ENCODE measurements around the gene ICAM2.

The ICAM2 gene

GRCh38 chr17:63998721-63999679, 21.4 kb downstream of the ICAM2 start:
- in situ Hi-C loops (cut with MboI; ENCODE audit: low sequenced_read_pairs), result no loop called here

GRCh38 chr17:63998050-63998720, 22.2 kb downstream of the ICAM2 start, which contains the start of gene PRR29:
PRR29 (plus strand) TSS chr17:63998351; CDS start chr17:63998365, 14 bp downstream.
- in situ Hi-C loops (cut with MboI; ENCODE audit: low sequenced_read_pairs), result no loop called here

GRCh38 chr17:63997341-63998048, 22.9 kb downstream of the ICAM2 start:
- in situ Hi-C loops (cut with MboI; ENCODE audit: low sequenced_read_pairs), result no loop called here

GRCh38 chr17:63996430-63997182, 23.8 kb downstream of the ICAM2 start:
- in situ Hi-C loops (cut with MboI; ENCODE audit: low sequenced_read_pairs), result no loop called here

- in situ Hi-C loops (cut with MboI; ENCODE audit: low sequenced_read_pairs), result no loop called here
These were observed 24.8 kb downstream of the ICAM2 start for GRCh38 chr17:63995626-63996025.

- in situ Hi-C loops (cut with MboI; ENCODE audit: low sequenced_read_pairs), result no loop called here
These were observed 27.0 kb downstream of the ICAM2 start for GRCh38 chr17:63993368-63993985.

- in situ Hi-C loops (cut with MboI; ENCODE audit: low sequenced_read_pairs), result no loop called here
These were observed 28.8 kb downstream of the ICAM2 start for GRCh38 chr17:63991611-63992010.

- in situ Hi-C loops (cut with MboI; ENCODE audit: low sequenced_read_pairs), result no loop called here
These were observed 30.6 kb downstream of the ICAM2 start for GRCh38 chr17:63989622-63990345.

GRCh38 chr17:63988741-63989621, 31.5 kb downstream of the ICAM2 start:
- in situ Hi-C loops (cut with MboI; ENCODE audit: low sequenced_read_pairs), result no loop called here

- in situ Hi-C loops (cut with MboI; ENCODE audit: low sequenced_read_pairs), result no loop called here
These were observed 32.3 kb downstream of the ICAM2 start for GRCh38 chr17:63988127-63988478.

- in situ Hi-C loops (cut with MboI; ENCODE audit: low sequenced_read_pairs), result no loop called here
These were observed 33.0 kb downstream of the ICAM2 start for GRCh38 chr17:63987221-63988126.

- in situ Hi-C loops (cut with MboI; ENCODE audit: low sequenced_read_pairs), result no loop called here
These were observed 33.6 kb downstream of the ICAM2 start for GRCh38 chr17:63986821-63987220.

GRCh38 chr17:63985387-63986140, 34.9 kb downstream of the ICAM2 start:
- in situ Hi-C loops (cut with MboI; ENCODE audit: low sequenced_read_pairs), result no loop called here

- in situ Hi-C loops (cut with MboI; ENCODE audit: low sequenced_read_pairs), result no loop called here
These were observed 35.6 kb downstream of the ICAM2 start for GRCh38 chr17:63984651-63985386.

GRCh38 chr17:63984236-63984635, 36.2 kb downstream of the ICAM2 start:
- in situ Hi-C loops (cut with MboI; ENCODE audit: low sequenced_read_pairs), result no loop called here

- in situ Hi-C loops (cut with MboI; ENCODE audit: low sequenced_read_pairs), result no loop called here
These were observed 37.1 kb downstream of the ICAM2 start for GRCh38 chr17:63983320-63983719.

Measured in HL-60/S4 treated with phorbol 12-myristate 13-acetate at 8.2 ng/mL for 4 days and 3 days (cell line).